Trophoblast cell (in vitro differentiated cells and primary cell): ENCODE data around the gene ARF4. TPM values are rescaled to one million over a fixed set of nuclear protein-coding genes. Genes with fewer than 3 reads are reported as not detected.
A peak's percentile ranks its signal among the peaks of the same experiment; 100 is the strongest.

Source experiments
- DNase-seq, 2 donors: peaks; one replicate each; pipeline ENCODE4 v3.0.0-alpha.2; 2016
- H2AFZ ChIP-seq: 2 replicates; pipeline ENCODE4 v1.6.1; 2013; ENCODE audit warnings: low read length, moderate library complexity, mild to moderate bottlenecking; ENCODE audit not compliant: insufficient read depth, poor library complexity
- H2AK5ac ChIP-seq: 2 replicates; pipeline ENCODE4 v1.6.1; 2013; ENCODE audit warnings: mild to moderate bottlenecking, low read length
- H2BK120ac ChIP-seq: 2 replicates; pipeline ENCODE4 v1.6.1; 2013; ENCODE audit warnings: low read length, mild to moderate bottlenecking, moderate library complexity; ENCODE audit not compliant: insufficient read depth, poor library complexity
- H2BK12ac ChIP-seq: 2 replicates; pipeline ENCODE4 v1.6.1; 2013; ENCODE audit warnings: mild to moderate bottlenecking, low read length, moderate library complexity
- H2BK5ac ChIP-seq: 2 replicates; pipeline ENCODE4 v1.6.1; 2013; ENCODE audit warnings: low read length, low read depth, moderate library complexity, mild to moderate bottlenecking; ENCODE audit not compliant: poor library complexity
- H3K14ac ChIP-seq: 2 replicates; pipeline ENCODE4 v1.6.1; 2013; ENCODE audit warnings: mild to moderate bottlenecking, low read length
- H3K18ac ChIP-seq: 2 replicates; pipeline ENCODE4 v1.6.1; 2013; ENCODE audit warnings: mild to moderate bottlenecking, low read length
- H3K23ac ChIP-seq: 2 replicates; pipeline ENCODE4 v1.6.1; 2013; ENCODE audit warnings: low read length
- H3K27ac ChIP-seq: 2 replicates; pipeline ENCODE4 v1.5.1; 2013; ENCODE audit warnings: low read depth, mild to moderate bottlenecking, inconsistent platforms, low read length, moderate library complexity
- H3K27me3 ChIP-seq: 2 replicates; pipeline ENCODE4 v1.6.1; 2013; ENCODE audit warnings: inconsistent platforms, mild to moderate bottlenecking, low read length, moderate library complexity; ENCODE audit not compliant: insufficient read depth
- H3K36me3 ChIP-seq, 2 experiments: 1 replicate in 1 of 2; 2 replicates in 1 of 2; pipeline ENCODE4 v1.6.1; 2013; ENCODE audit warnings: low read length in 2 of 2, mild to moderate bottlenecking in 2 of 2, moderate library complexity in 1 of 2; ENCODE audit not compliant: insufficient read depth in 2 of 2, control insufficient read depth in 1 of 2
- H3K4ac ChIP-seq: 2 replicates; pipeline ENCODE4 v1.6.1; 2013; ENCODE audit warnings: low read depth, mild to moderate bottlenecking, low read length, moderate library complexity
- H3K4me1 ChIP-seq, 2 experiments: 1 replicate in 1 of 2; 2 replicates in 1 of 2; pipeline ENCODE4 v1.6.1; 2013; ENCODE audit warnings: low read length in 2 of 2, mild to moderate bottlenecking in 2 of 2, moderate library complexity in 1 of 2; ENCODE audit not compliant: insufficient read depth in 2 of 2, control insufficient read depth in 1 of 2
- H3K4me2 ChIP-seq: 2 replicates; pipeline ENCODE4 v1.6.1; 2013; ENCODE audit warnings: inconsistent platforms, mild to moderate bottlenecking, low read length, moderate library complexity
- H3K4me3 ChIP-seq: 2 replicates; pipeline ENCODE4 v1.5.1; 2013; ENCODE audit warnings: mild to moderate bottlenecking, low read depth, low read length, inconsistent platforms
- H3K79me1 ChIP-seq: one replicate; pipeline ENCODE4 v1.6.1; 2013; ENCODE audit warnings: low read length
- H3K79me2 ChIP-seq: 2 replicates; pipeline ENCODE4 v1.6.1; 2013; ENCODE audit warnings: low read length, mild to moderate bottlenecking; ENCODE audit not compliant: control insufficient read depth, insufficient read depth, poor library complexity
- H3K9ac ChIP-seq: 2 replicates; pipeline ENCODE4 v1.6.1; 2013; ENCODE audit warnings: mild to moderate bottlenecking, low read length
- H3K9me3 ChIP-seq: 2 replicates; pipeline ENCODE4 v1.6.1; 2013; ENCODE audit warnings: low read depth, mild to moderate bottlenecking, control low read depth, inconsistent platforms, low read length; ENCODE audit not compliant: insufficient read depth
- H4K12ac ChIP-seq: 2 replicates; pipeline ENCODE4 v1.6.1; 2013; ENCODE audit warnings: low read depth, mild to moderate bottlenecking, low read length, moderate library complexity
- H4K8ac ChIP-seq: 2 replicates; pipeline ENCODE4 v1.6.1; 2013; ENCODE audit warnings: low read depth, mild to moderate bottlenecking, low read length, moderate library complexity
- H4K91ac ChIP-seq: one replicate; pipeline ENCODE4 v1.6.1; 2013; ENCODE audit warnings: low read depth, mild to moderate bottlenecking, low read length, moderate library complexity
- WGBS: extraction: QIAGEN DNeasy Blood & Tissue Kit; methylation state at CpG from one replicate; pipeline ENCODE4 v1.1.7; 2013; ENCODE audit warnings: missing lambda C conversion rate; ENCODE audit not compliant: insufficient read length, insufficient coverage; ENCODE audit errors: extremely low coverage; 5-methylcytosine and 5-hydroxymethylcytosine counted together
- polyA plus RNA-seq: library from polyadenylated mRNA; stranded (reverse); fragments of 200-250 nt; gene quantifications from 2 replicates; pipeline ENCODE4 v1.2.3, GENCODE V29; 2013

Gene ARF4
- 324 and 347 TPM in 2 replicates for polyA plus RNA-seq

DNA sequence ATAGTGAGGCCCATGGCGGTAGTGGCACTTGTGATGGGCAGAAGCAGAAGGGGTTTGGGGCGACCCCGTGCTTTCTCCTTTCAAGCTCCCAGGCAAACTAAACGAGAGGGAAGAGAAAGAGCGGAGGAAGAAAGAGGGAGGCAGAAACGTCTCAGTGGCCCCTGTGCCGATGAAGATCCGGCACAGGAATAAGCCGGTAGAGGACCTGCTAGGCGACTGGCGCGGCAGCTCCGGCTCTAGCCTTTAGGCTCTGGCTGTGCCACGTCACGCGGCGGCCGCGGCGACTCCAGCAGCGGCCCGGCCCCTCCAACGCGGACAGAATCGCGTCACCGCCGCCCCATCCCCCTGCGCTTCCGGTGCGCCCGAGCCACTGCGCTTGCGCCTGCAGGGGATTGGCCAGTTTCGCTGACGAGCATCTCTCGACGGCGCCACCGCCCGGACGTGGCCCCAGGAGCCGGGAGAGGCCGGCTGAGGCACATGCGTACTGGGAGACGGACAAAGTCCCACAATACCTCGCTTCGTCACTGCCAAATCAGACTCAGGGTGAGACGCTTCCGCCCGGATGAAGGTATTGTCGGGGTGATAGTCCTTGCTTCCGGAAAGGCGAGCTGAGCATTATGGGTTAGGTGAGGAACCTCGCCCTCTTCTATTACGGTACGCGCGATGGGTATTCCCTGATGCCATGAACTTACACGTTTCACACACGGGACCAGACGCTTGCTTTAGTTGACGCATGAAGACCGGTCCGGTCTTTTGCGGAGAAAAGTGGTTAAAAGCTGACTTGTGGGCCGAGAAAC lies at the start of gene ARF4:
Gene ARF4, minus strand, starts transcription at position 218 of the 797 bp plus-strand sequence. Its CDS starts 204 bp downstream, at position 14.
- Histone ChIP-seq H3K4me3 (peak within 1 kb of the TSS; percentile 80), H2AFZ (peak within 1 kb of the TSS; percentile 57), H4K91ac (peak within 1 kb of the TSS; percentile 97), H3K18ac (peak within 1 kb of the TSS; percentile 76), H4K8ac (peak within 1 kb of the TSS; percentile 89), H3K4ac (peak within 1 kb of the TSS; percentile 82), H2BK120ac (peak within 1 kb of the TSS; percentile 93), H3K27me3 (no peaks in the 10 kb centered on the region), H4K12ac (peak within 1 kb of the TSS; percentile 90), H3K14ac (peak within 1 kb of the TSS; percentile 96), H3K23ac (no peak within 1 kb of the TSS), H2AK5ac (peak within 1 kb of the TSS; percentile 87), H3K9me3 (no peaks in the 10 kb centered on the region), H3K36me3 (peaks cover 0 to 2% of the 10 kb centered on the region in 2 experiments), H3K79me2 (peaks cover 17% of the 10 kb centered on the region), H3K4me1 (peaks cover 0 to 4% of the 10 kb centered on the region in 2 experiments), H3K4me2 (peak within 1 kb of the TSS; percentile 69), H3K9ac (peak within 1 kb of the TSS; percentile 81), H3K27ac (peak within 1 kb of the TSS; percentile 93), H2BK12ac (no peak within 1 kb of the TSS), H3K79me1 (peaks cover 10% of the 10 kb centered on the region), H2BK5ac (peak within 1 kb of the TSS; percentile 95)
- no CpG with 5 or more reads among the region's 67 CpGs for WGBS
- DNase-seq: peak; percentile 100

DNA sequence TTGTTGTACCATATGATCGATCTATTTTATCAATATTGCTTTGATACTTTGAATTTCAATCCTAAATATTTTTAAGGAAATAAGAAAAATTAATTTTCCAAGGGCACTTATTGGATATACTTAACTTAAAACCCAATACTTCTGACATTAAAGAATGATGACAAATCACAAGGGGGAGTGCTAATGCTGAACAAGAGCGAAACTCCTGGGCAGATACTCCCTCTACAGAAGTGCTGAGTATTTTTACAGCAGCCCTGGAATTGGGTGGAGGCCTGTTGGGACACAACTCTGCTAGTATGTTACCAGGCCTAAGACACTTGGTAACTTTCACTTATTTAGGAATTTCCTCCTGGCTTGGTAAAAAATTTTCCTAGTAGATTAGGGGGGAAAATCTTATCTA lies 49.6 kb upstream of the ARF4 start:
- Histone ChIP-seq H3K9ac (no peak overlapping the region), H3K36me3 (peaks cover 4 to 6% of the 10 kb centered on the region in 2 experiments), H3K14ac (no peak overlapping the region), H4K12ac (no peak overlapping the region), H3K79me1 (no peaks in the 10 kb centered on the region), H4K8ac (no peak overlapping the region), H4K91ac (no peak overlapping the region), H3K79me2 (no peaks in the 10 kb centered on the region), H3K23ac (no peak overlapping the region), H3K4me2 (no peak overlapping the region), H3K4me1 (no peaks in the 10 kb centered on the region), H3K4me3 (no peak overlapping the region), H2BK12ac (no peak overlapping the region), H2AFZ (no peak overlapping the region), H2BK120ac (no peak overlapping the region), H3K18ac (no peak overlapping the region), H2AK5ac (no peak overlapping the region), H3K4ac (no peak overlapping the region), H2BK5ac (no peak overlapping the region), H3K27me3 (no peaks in the 10 kb centered on the region), H3K27ac (no peak overlapping the region), H3K9me3 (no peaks in the 10 kb centered on the region)
- no CpG with 5 or more reads among the region's 2 CpGs for WGBS
- peak; percentile 3 to 47 for DNase-seq

DNA sequence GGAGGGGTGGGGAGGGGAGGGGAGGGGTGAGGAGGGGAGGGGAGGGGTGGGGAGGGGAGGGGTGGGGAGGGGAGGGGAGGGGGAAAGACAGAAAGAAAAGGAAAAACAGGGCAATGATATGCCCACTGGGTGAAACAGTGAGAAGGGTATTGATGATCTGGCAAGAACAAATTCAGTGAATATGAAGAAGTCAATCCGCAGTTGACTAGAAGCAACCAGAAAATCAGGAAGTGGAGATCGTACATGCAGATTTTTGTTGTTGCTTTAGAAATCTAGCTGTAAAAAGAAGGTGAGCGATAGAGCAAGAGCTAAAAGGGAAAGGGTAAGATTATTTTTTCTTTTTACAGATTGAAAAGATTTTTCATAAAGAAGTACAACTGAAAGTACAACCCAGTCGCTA lies 47.6 kb upstream of the ARF4 start:
- H3K4me1 ChIP-seq: no peaks in the 10 kb centered on the region
- H2AK5ac ChIP-seq: no peak overlapping the region
- H4K12ac ChIP-seq: no peak overlapping the region
- no peak overlapping the region for H2BK5ac ChIP-seq
- no peaks in the 10 kb centered on the region for H3K27me3 ChIP-seq
- H2BK12ac ChIP-seq: no peak overlapping the region
- H3K79me1 ChIP-seq: no peaks in the 10 kb centered on the region
- no peaks in the 10 kb centered on the region for H3K79me2 ChIP-seq
- no peak overlapping the region for H4K8ac ChIP-seq
- H3K36me3 ChIP-seq: peaks cover 4 to 6% of the 10 kb centered on the region in 2 experiments
- DNase-seq: no peak
- H4K91ac ChIP-seq: no peak overlapping the region
- H3K4ac ChIP-seq: no peak overlapping the region
- no peak overlapping the region for H3K14ac ChIP-seq
- H3K27ac ChIP-seq: no peak overlapping the region
- no peak overlapping the region for H3K4me3 ChIP-seq
- no peak overlapping the region for H3K18ac ChIP-seq
- no peak overlapping the region for H3K4me2 ChIP-seq
- H2AFZ ChIP-seq: no peak overlapping the region
- H3K9ac ChIP-seq: no peak overlapping the region
- H3K9me3 ChIP-seq: no peaks in the 10 kb centered on the region
- no CpG with 5 or more reads among the region's 4 CpGs for WGBS
- H3K23ac ChIP-seq: no peak overlapping the region
- H2BK120ac ChIP-seq: no peak overlapping the region

DNA sequence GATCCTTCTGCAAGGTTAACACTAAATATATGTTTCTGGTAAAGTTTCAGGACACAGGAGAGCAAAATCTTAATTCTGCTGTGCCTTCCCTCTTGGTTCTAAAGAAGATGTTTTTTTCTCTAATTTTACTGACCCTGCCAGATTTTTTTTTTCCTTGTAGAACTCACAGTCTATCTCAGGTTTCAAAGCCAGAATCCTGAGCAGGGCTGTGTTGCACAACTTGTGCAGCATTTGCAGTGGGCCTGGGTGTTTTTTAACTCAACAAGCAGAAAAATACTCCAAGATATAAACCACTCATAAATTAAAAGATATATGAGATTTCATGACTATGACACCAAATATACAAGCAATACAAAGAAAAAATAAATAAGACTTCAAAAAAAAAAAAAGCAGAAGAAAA lies 40.2 kb upstream of the ARF4 start:
- Histone ChIP-seq H2AK5ac (no peak overlapping the region), H3K18ac (no peak overlapping the region), H3K4me3 (no peak overlapping the region), H3K14ac (no peak overlapping the region), H4K91ac (no peak overlapping the region), H3K9me3 (no peaks in the 10 kb centered on the region), H3K27me3 (no peaks in the 10 kb centered on the region), H4K8ac (no peak overlapping the region), H2BK120ac (no peak overlapping the region), H3K79me2 (no peaks in the 10 kb centered on the region), H3K79me1 (no peaks in the 10 kb centered on the region), H2BK5ac (no peak overlapping the region), H3K4me2 (no peak overlapping the region), H3K23ac (no peak overlapping the region), H4K12ac (no peak overlapping the region), H3K27ac (no peak overlapping the region), H2BK12ac (no peak overlapping the region), H3K36me3 (peaks cover 5 to 13% of the 10 kb centered on the region in 2 experiments), H2AFZ (no peak overlapping the region), H3K4me1 (no peaks in the 10 kb centered on the region), H3K9ac (no peak overlapping the region), H3K4ac (no peak overlapping the region)
- no peak for DNase-seq
